Stomach (tissue), 4 donors: ENCODE data around the gene CENPM.

ENCODE experiments used
- POLR2AphosphoS5 ChIP-seq, 3 donors: sonication (generic); formaldehyde crosslinking; IDR thresholded peaks; one replicate each; pipeline ENCODE4 v1.6.1; 2016; ENCODE audit warnings: antibody characterized with exemption in 3 of 3
- TF ChIP-seq, protein P1 (sequence below), 7 experiments: fragments of 450-650 bp in 4 of 7; fragments of 200-600 bp in 3 of 7; sonication (generic) in 3 of 7; IDR thresholded peaks; one replicate each; pipeline ENCODE4 v1.5.1; 2016 to 2019; ENCODE audit warnings: antibody characterized with exemption in 7 of 7, control low read depth in 2 of 7, mild to moderate bottlenecking in 1 of 7

DNA sequence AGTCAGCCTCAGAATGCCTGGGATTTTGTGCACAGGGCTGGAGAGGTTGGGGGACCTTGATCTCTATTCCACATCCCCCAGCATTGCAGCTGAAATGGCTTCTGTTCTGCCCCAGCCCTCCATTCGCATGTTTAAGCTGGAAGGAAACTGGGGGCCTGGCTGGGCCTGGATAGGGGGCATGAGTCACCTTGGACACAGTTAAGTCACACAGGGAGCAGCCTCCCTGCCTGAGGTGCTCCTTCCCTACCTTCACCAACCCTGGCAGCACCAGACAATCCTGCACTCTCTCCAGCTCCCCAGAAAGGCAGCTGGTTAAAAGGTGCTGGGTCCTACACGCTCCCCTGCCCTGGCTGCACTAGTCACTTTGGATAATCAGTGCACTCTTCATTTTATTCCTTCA is 5.8 kb upstream of the CENPM start:
- TF ChIP-seq POLR2AphosphoS5 (IDR thresholded peaks at IDR 0.05): no peak
- TF ChIP-seq, protein P1, sequence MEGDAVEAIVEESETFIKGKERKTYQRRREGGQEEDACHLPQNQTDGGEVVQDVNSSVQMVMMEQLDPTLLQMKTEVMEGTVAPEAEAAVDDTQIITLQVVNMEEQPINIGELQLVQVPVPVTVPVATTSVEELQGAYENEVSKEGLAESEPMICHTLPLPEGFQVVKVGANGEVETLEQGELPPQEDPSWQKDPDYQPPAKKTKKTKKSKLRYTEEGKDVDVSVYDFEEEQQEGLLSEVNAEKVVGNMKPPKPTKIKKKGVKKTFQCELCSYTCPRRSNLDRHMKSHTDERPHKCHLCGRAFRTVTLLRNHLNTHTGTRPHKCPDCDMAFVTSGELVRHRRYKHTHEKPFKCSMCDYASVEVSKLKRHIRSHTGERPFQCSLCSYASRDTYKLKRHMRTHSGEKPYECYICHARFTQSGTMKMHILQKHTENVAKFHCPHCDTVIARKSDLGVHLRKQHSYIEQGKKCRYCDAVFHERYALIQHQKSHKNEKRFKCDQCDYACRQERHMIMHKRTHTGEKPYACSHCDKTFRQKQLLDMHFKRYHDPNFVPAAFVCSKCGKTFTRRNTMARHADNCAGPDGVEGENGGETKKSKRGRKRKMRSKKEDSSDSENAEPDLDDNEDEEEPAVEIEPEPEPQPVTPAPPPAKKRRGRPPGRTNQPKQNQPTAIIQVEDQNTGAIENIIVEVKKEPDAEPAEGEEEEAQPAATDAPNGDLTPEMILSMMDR (IDR thresholded peaks at IDR 0.05): no peak
